ENCODE measurements around the gene NPRL2.

NPRL2 gene

DNA sequence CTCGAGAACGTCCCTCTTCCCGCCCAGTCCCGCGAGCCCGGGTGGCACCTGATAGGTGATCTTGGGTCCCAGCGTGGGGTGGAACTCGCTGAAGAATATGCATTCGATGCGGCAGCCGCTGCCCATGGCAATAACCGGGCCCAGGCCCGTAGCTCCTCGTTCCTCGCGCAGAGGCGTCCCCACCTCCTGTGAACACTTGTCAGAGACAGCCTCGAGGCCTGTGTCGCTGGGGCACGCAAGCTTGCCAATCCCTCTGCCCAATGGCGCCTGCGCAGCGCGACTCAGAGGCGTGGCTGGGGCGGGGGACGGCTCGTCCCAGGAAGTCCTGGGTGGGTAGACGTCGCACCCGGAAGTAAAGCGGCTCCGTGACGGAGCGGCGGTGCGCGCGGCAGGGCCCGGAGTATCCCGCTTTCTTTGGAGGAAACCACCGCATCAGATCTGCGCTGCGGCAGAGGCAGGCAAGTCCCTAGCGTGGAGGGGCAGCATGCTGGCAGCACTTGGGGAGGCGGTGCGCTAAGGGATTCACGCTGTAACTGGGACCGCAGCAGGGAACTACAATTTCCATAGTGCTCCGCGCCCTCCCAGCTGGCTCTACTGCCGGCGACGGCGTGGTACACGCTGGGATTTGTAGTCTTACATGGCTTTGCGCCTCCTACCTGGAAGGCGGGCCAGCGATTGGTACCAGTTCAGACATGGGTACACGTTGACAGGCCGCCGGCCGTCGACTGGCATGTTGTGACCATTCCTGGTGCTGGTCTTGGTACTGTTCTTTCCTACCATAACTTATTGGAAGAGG lies at the start of gene NPRL2, which contains the start of gene CYB561D2:
Gene NPRL2, minus strand, starts transcription at position 249 of the 796 bp plus-strand sequence. Its CDS starts 123 bp downstream, at position 126.
Gene CYB561D2, plus strand, starts transcription at position 336 of the 796 bp plus-strand sequence. CDS start 572 bp downstream, outside the sequence.
- H3K27ac ChIP-seq (ENCODE audit: low read depth, low read length): peak within 1 kb of the TSS; percentile 98
- H3K9me3 ChIP-seq (ENCODE audit: control insufficient read depth in 1 of 2, low read length in 2 of 2): no peaks in the 10 kb centered on the region
- H3K36me3 ChIP-seq (ENCODE audit: control insufficient read depth in 1 of 2, insufficient read depth in 2 of 2, low read length in 2 of 2): peaks cover 20 to 44% of the 10 kb centered on the region in 2 donors
- H3K9ac ChIP-seq (ENCODE audit: low read depth in 1 of 2, low read length in 2 of 2): peak within 1 kb of the TSS; percentile 69 to 76
- H3K4me1 ChIP-seq (ENCODE audit: control insufficient read depth in 1 of 2, insufficient read depth in 2 of 2, low read length in 2 of 2): peaks cover 38 to 43% of the 10 kb centered on the region in 2 donors
- H3K27me3 ChIP-seq (ENCODE audit: control insufficient read depth in 1 of 2, insufficient read depth in 2 of 2, low read length in 2 of 2): no peaks in the 10 kb centered on the region
- peak within 1 kb of the TSS; percentile 87 to 91 for H3K4me3 ChIP-seq (ENCODE audit: low read depth in 1 of 2, low read length in 2 of 2)

DNA sequence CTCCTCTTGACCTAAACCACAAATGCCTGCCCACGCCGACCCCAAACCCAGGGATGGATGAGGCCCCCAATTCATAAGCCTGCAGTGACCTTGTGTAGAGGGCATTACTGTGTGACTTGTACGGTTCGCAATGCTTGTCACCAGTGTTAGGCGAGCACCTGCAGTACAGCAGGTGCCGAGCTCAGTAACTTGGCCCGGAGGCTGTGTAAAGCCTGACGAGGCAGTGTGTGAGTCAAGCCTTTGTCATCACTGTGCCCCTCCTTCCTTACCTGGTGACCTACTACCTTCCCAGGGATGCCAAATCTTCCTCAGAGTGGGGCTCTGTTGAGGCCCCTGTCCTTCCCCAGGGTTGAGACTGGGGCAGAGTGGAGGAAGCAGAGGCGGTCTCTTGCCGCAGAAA lies 45.9 kb upstream of the NPRL2 start:
- no peak overlapping the region for H3K27ac ChIP-seq (ENCODE audit: low read depth, low read length)
- no peaks in the 10 kb centered on the region for H3K36me3 ChIP-seq (ENCODE audit: control insufficient read depth in 1 of 2, insufficient read depth in 2 of 2, low read length in 2 of 2)
- no peaks in the 10 kb centered on the region for H3K27me3 ChIP-seq (ENCODE audit: control insufficient read depth in 1 of 2, insufficient read depth in 2 of 2, low read length in 2 of 2)
- no peak overlapping the region for H3K9ac ChIP-seq (ENCODE audit: low read depth in 1 of 2, low read length in 2 of 2)
- H3K4me3 ChIP-seq (ENCODE audit: low read depth in 1 of 2, low read length in 2 of 2): no peak overlapping the region
- H3K4me1 ChIP-seq (ENCODE audit: control insufficient read depth in 1 of 2, insufficient read depth in 2 of 2, low read length in 2 of 2): peaks cover 4 to 7% of the 10 kb centered on the region in 2 donors
- H3K9me3 ChIP-seq (ENCODE audit: control insufficient read depth in 1 of 2, low read length in 2 of 2): no peaks in the 10 kb centered on the region

DNA sequence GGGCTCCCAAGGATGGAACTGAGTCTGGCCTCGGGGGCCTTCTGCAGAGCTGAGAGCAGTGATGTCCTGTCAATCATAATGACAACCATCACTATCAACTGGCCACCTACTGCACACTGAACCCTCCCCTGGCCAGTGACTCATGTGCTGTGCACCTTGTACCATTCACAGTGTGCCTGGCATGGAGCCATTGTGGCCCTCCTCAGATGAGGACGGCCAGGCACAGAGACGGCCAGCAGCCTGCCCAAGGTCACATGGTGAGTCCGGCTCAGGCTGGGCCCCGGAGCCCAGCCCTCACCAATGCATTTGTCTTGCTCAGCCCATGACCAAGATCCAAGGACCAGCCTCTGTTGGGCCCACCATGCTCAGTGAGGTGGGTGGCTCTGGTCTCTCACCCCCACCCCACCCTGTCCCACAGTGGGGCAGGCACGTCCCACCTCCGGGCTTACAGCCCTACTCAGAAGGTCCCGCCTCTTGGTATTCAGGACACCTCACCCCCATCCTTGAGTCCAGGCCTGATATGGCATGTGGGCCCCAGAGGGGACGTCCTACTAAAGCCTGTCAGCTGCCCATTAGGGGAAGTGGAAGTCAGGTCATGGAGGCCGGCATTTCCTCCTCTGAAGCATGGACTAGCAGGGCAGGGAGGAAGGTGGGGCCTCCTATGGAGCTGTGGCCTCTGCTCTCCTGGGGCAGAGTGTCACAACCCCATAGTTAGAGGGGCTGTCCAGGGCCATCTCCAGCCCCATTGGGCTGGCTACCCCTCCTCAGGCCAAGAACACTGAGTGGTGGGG lies 44.7 kb upstream of the NPRL2 start:
- no peaks in the 10 kb centered on the region for H3K9me3 ChIP-seq (ENCODE audit: control insufficient read depth in 1 of 2, low read length in 2 of 2)

DNA sequence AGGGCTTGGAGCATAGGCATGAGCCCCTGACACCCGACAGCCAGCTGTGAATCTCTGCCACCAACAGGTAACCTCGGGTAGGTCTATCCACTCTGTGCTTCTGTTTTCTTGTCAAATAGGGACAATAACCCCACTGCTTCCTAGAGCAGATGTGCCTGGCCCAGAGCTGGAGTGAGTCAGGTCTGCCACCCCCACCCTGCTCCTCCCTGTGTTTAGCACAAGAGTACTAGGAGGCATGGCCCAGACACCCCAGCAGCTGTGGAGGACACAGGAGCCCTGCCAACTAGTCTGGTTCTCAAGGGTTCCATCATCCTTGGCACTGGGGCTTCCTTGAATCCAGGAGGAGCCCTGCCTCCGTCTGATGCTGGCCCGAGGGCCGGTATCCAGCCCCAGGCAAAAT lies 42.5 kb upstream of the NPRL2 start:
- no peak overlapping the region for H3K27ac ChIP-seq (ENCODE audit: low read depth, low read length)
- no peak overlapping the region for H3K4me3 ChIP-seq (ENCODE audit: low read depth in 1 of 2, low read length in 2 of 2)
- no peak overlapping the region for H3K9ac ChIP-seq (ENCODE audit: low read depth in 1 of 2, low read length in 2 of 2)
- no peaks in the 10 kb centered on the region for H3K36me3 ChIP-seq (ENCODE audit: control insufficient read depth in 1 of 2, insufficient read depth in 2 of 2, low read length in 2 of 2)
- H3K27me3 ChIP-seq (ENCODE audit: control insufficient read depth in 1 of 2, insufficient read depth in 2 of 2, low read length in 2 of 2): no peaks in the 10 kb centered on the region
- peaks cover 20 to 21% of the 10 kb centered on the region in 2 donors for H3K4me1 ChIP-seq (ENCODE audit: control insufficient read depth in 1 of 2, insufficient read depth in 2 of 2, low read length in 2 of 2)
- H3K9me3 ChIP-seq (ENCODE audit: control insufficient read depth in 1 of 2, low read length in 2 of 2): no peaks in the 10 kb centered on the region

More for the DNA sequence above, 44.7 kb upstream of the NPRL2 start:
- Histone ChIP-seq H3K36me3 (ENCODE audit: control insufficient read depth in 1 of 2, insufficient read depth in 2 of 2, low read length in 2 of 2) (no peaks in the 10 kb centered on the region), H3K27ac (ENCODE audit: low read depth, low read length) (no peak overlapping the region), H3K4me1 (ENCODE audit: control insufficient read depth in 1 of 2, insufficient read depth in 2 of 2, low read length in 2 of 2) (peaks cover 17 to 19% of the 10 kb centered on the region in 2 donors), H3K27me3 (ENCODE audit: control insufficient read depth in 1 of 2, insufficient read depth in 2 of 2, low read length in 2 of 2) (no peaks in the 10 kb centered on the region), H3K4me3 (ENCODE audit: low read depth in 1 of 2, low read length in 2 of 2) (no peak overlapping the region), H3K9ac (ENCODE audit: low read depth in 1 of 2, low read length in 2 of 2) (no peak overlapping the region)

DNA sequence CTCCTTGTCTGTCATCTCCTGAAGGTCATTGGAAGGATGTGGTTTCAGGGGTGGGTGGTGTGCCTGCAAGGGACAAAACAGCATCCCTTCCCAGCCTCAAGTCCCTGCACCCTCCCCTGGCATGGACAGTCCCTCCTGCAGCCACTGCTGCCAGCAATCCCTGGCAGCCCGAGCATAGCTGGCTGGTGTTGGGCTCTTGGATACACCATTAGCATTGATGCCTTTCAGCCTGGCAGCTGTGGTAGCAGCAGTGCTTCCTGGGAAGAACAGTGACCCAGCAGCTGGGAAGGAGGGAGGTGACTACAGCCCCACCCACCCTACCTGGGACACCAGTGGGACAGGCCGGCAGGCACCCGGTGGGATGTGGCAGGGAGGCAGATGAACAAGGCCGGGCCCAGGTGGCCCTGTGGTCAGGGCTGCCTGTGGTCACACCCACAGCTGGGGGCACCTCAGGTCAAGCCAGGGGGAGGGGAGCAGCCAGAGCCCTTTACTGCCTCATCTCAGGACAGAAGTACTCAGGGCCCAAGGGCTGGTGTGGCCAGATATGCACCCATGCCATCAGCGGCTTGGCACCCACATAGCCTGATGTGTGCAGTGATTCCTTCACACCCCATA lies 41.6 kb upstream of the NPRL2 start:
- Histone ChIP-seq H3K9me3 (ENCODE audit: control insufficient read depth in 1 of 2, low read length in 2 of 2) (no peaks in the 10 kb centered on the region), H3K4me1 (ENCODE audit: control insufficient read depth in 1 of 2, insufficient read depth in 2 of 2, low read length in 2 of 2) (peaks cover 20 to 21% of the 10 kb centered on the region in 2 donors), H3K36me3 (ENCODE audit: control insufficient read depth in 1 of 2, insufficient read depth in 2 of 2, low read length in 2 of 2) (no peaks in the 10 kb centered on the region), H3K27ac (ENCODE audit: low read depth, low read length) (no peak overlapping the region), H3K4me3 (ENCODE audit: low read depth in 1 of 2, low read length in 2 of 2) (no peak overlapping the region), H3K9ac (ENCODE audit: low read depth in 1 of 2, low read length in 2 of 2) (no peak overlapping the region), H3K27me3 (ENCODE audit: control insufficient read depth in 1 of 2, insufficient read depth in 2 of 2, low read length in 2 of 2) (no peaks in the 10 kb centered on the region)

DNA sequence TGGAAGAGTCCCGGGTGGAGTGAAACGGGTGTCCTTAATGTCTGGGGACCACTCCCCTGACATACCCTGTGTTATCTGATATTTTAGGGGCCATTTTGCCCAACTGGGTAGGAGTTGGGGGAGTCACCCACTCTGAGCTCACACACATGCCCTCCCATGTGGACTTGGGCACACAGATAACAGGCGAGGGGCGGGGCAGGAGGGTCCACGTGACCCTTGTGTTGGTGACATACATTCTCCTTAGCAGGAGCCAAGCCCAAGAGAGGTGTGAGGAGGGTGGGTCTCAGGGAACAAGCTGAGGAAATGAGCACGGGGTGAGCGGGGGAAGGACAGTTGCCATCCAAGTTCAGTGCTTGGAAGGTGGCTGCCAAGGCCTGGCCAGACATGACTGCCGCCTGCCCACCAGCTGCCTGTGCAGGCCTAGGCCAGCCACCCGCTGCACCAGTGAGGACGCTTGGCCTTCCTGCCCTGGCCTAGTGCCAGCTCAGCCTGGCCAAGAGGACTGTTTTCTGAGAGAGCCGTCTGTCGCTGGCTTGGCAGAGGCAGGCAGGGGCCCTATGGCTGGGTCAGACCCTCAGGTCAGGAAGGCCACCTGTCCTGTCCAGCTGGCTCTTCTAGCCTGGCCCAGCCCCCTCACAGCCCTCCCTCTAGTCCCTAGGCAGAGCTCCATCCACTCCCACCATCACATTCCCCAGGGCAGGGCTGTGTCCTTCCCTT lies 40.1 kb upstream of the NPRL2 start:
- Histone ChIP-seq H3K4me1 (ENCODE audit: control insufficient read depth in 1 of 2, insufficient read depth in 2 of 2, low read length in 2 of 2) (peaks cover 19 to 21% of the 10 kb centered on the region in 2 donors), H3K27me3 (ENCODE audit: control insufficient read depth in 1 of 2, insufficient read depth in 2 of 2, low read length in 2 of 2) (no peaks in the 10 kb centered on the region), H3K36me3 (ENCODE audit: control insufficient read depth in 1 of 2, insufficient read depth in 2 of 2, low read length in 2 of 2) (no peaks in the 10 kb centered on the region), H3K4me3 (ENCODE audit: low read depth in 1 of 2, low read length in 2 of 2) (no peak overlapping the region), H3K9me3 (ENCODE audit: control insufficient read depth in 1 of 2, low read length in 2 of 2) (no peaks in the 10 kb centered on the region), H3K9ac (ENCODE audit: low read depth in 1 of 2, low read length in 2 of 2) (peak overlapping the region; percentile 13 to 60), H3K27ac (ENCODE audit: low read depth, low read length) (no peak overlapping the region)

DNA sequence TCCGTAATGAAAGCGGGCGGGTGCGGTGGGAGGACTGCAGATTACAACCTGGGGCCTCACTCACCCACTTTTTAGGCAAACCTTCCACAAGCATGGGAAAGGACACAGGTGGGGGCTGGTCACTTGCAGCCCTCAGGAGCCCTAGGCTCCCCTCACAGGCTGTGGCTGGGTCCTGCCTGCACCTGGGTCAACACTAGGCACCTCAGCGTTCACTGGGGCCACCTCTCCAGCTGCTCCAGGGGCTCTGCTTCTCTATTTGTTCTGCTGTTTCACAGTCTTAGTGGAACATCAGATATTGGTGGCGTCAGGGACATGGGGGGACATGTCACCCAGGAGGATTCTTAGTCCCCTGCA lies 38.8 kb upstream of the NPRL2 start:
- Histone ChIP-seq H3K4me3 (ENCODE audit: low read depth in 1 of 2, low read length in 2 of 2) (no peak overlapping the region), H3K9ac (ENCODE audit: low read depth in 1 of 2, low read length in 2 of 2) (no peak overlapping the region)

DNA sequence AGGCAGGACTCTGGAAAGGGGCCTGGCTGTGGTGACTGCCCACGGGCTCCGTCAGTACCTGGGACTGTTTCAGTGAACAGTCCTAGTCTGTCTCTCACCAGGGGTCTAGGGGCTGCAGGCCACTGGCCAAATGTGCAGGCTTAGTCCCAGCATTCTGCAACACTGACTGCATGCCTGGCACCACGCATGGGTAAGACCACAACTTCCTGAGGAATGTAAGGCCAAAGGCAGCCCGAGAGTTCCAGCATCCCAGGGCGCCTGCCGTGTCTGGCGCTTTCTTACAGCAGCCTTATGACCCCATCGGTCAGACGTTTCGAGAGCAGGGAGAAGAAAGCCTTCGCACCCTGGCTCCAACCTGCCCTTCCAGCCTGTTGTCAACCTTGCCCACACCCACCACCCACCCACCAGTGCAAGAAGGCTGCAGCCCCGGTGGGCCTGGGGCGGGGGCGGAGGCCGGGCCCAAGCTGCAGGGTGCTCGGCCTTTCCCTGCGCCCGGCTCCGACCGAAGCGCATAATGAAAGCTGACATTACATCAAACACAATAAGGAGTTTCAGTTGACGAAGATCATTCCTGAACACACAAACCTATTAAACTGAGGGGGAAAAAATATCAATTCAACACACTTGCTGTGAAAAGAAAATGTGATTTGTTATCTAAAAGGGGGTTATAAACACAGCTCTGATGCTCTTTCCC lies 38.3 kb upstream of the NPRL2 start:
- no peak overlapping the region for H3K4me3 ChIP-seq (ENCODE audit: low read depth in 1 of 2, low read length in 2 of 2)
- no peak overlapping the region for H3K9ac ChIP-seq (ENCODE audit: low read depth in 1 of 2, low read length in 2 of 2)
- H3K36me3 ChIP-seq (ENCODE audit: control insufficient read depth in 1 of 2, insufficient read depth in 2 of 2, low read length in 2 of 2): no peaks in the 10 kb centered on the region
- peaks cover 17 to 21% of the 10 kb centered on the region in 2 donors for H3K4me1 ChIP-seq (ENCODE audit: control insufficient read depth in 1 of 2, insufficient read depth in 2 of 2, low read length in 2 of 2)
- H3K27me3 ChIP-seq (ENCODE audit: control insufficient read depth in 1 of 2, insufficient read depth in 2 of 2, low read length in 2 of 2): no peaks in the 10 kb centered on the region
- H3K27ac ChIP-seq (ENCODE audit: low read depth, low read length): no peak overlapping the region
- H3K9me3 ChIP-seq (ENCODE audit: control insufficient read depth in 1 of 2, low read length in 2 of 2): no peaks in the 10 kb centered on the region

More for the DNA sequence above, 38.8 kb upstream of the NPRL2 start:
- Histone ChIP-seq H3K27me3 (ENCODE audit: control insufficient read depth in 1 of 2, insufficient read depth in 2 of 2, low read length in 2 of 2) (no peaks in the 10 kb centered on the region), H3K4me1 (ENCODE audit: control insufficient read depth in 1 of 2, insufficient read depth in 2 of 2, low read length in 2 of 2) (peaks cover 17 to 21% of the 10 kb centered on the region in 2 donors), H3K9me3 (ENCODE audit: control insufficient read depth in 1 of 2, low read length in 2 of 2) (no peaks in the 10 kb centered on the region), H3K27ac (ENCODE audit: low read depth, low read length) (no peak overlapping the region), H3K36me3 (ENCODE audit: control insufficient read depth in 1 of 2, insufficient read depth in 2 of 2, low read length in 2 of 2) (no peaks in the 10 kb centered on the region)

DNA sequence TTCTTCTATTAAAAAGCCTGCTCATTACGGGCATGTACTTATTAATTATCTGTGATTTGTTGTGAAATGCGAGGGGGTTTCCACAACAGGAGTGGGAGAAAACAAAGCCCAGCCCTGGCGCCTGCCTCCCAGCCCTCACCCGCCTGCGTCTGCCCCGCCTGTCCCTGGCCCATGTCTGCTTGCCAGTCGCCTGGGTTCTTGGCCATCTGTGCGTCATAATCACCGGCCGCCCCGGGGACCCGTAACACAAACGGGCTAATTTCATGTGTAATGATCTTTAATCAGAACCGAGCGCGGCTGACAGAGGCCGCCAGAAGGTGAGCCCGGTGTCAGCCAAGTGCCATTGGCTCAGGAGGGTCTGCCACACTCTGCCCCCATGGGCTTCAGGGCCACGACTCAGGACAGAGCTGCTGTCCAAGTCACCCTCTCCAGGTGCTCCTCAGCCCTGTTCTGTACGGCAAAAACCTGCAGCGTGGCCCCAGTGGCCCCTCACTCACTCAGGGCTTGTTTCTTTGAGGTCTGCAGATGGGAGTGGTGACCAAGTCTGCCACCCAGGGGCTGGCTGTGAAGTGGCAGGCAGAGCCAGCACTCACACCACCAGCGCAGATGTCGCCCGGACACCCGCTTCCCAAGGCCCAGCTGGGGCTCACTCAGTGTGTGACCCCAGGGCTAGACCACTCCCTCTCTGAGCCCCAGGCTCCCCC lies 37.6 kb upstream of the NPRL2 start:
- Histone ChIP-seq H3K27ac (ENCODE audit: low read depth, low read length) (no peak overlapping the region), H3K36me3 (ENCODE audit: control insufficient read depth in 1 of 2, insufficient read depth in 2 of 2, low read length in 2 of 2) (no peaks in the 10 kb centered on the region), H3K9me3 (ENCODE audit: control insufficient read depth in 1 of 2, low read length in 2 of 2) (no peaks in the 10 kb centered on the region), H3K9ac (ENCODE audit: low read depth in 1 of 2, low read length in 2 of 2) (no peak overlapping the region), H3K4me1 (ENCODE audit: control insufficient read depth in 1 of 2, insufficient read depth in 2 of 2, low read length in 2 of 2) (peaks cover 17 to 21% of the 10 kb centered on the region in 2 donors), H3K27me3 (ENCODE audit: control insufficient read depth in 1 of 2, insufficient read depth in 2 of 2, low read length in 2 of 2) (no peaks in the 10 kb centered on the region), H3K4me3 (ENCODE audit: low read depth in 1 of 2, low read length in 2 of 2) (no peak overlapping the region)

Measured in duodenal mucosa (tissue), 2 donors.